8988T (cell line): ENCODE measurements around the gene DCLK2.

Source experiments
- DNase-seq: peaks from one replicate; pipeline ENCODE4 v3.0.0; 2011

DCLK2 gene

GRCh38 chr4:150078041-150078578, at the start of gene DCLK2:
DCLK2 (plus strand) TSS chr4:150078445; CDS start chr4:150079028, 583 bp downstream.
- DNase-seq: no peak

DNA sequence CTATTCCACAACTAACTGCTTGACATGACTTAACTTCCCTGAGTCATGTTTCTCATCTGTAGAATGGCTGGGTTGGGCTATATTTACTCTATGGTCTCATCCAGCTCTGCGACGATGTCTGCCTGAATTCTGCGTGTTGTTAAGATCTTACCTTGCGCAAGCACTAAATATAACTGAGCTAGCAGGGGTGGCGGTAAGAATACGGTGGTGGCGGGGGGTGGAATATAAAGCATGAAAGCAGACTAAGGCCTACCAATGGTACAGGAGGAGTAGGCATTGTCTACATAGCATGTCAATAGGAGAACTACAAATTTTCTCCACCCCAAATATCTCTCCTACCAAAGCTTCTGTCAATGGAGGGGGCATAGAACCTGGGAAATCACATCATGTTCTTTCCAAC, 45.7 kb upstream of the DCLK2 start:
- DNase-seq: no peak

- no peak for DNase-seq
These were observed 45.2 kb upstream of the DCLK2 start for GRCh38 chr4:150033081-150033480.

- DNase-seq: no peak
These were observed 44.3 kb upstream of the DCLK2 start for GRCh38 chr4:150033901-150034300.

DNA sequence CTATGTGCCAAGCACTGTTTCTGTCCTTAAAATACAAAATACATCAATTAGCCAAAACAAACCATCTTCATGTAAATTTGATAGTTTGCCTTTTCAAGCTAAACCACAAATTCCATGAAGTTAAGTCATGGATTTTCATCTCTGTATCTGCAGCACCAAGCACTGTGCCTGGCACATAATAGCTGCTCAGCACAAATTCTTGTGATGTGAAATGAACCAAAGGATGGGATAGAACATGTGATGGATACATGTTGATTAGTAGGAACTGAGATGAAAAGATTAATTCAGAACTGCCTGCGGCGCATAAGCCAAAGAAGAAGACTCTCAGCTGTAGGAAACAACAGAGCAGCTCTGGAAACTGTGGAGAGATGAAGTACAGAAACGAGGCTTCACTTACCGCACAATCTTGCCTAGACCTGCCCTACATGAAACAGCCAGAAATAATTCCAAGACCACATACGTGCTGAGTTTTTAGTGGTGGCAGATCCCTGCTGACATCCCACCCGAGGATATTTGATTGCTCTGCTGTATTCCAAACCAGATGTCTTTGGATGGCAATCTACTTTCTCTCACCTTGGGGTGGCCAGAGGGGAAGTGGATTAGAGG, 40.9 kb upstream of the DCLK2 start:
- DNase-seq: no peak

GRCh38 chr4:150038335-150039076, 39.7 kb upstream of the DCLK2 start:
- no peak for DNase-seq

DNA sequence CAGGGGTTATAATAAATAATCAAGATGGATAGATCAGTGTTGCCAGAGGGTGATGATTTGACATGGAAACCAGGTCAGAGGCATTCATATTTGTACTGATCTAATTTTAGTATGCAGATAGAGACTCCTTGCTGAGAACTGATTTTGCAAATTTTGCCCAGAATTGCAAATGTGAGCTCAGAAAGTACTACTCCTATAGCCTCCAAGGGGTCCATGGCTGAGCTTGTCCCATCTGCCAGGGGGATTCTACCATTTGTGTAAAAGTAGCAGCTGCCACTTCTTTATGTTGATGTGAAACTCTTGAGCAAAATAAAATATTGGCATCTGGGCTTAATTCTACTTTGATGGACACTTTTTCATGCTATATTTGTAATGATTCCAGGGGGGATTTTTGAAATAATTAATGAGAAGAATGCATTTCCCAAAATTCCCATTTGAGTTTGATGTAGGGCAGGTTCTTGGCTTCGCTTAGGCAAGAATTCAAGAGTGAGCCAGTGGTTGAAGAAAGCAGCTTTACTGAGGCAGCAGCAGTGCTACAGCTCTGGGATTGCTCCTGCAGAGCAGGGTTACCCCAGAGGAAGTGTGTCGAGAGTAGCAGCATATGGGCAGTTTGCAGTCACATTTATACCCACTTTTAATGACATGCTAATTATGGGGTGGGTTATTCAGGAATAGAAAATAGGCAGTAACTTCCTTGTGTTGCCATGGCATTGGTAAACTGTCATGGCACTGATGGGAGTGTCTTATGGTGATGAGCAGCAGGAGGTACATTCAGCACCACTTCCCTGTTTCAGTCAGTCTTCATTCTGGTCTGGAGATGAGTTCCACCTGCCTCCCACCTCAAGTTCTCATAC, 38.7 kb upstream of the DCLK2 start:
- DNase-seq: no peak

- no peak for DNase-seq
These were observed 33.7 kb upstream of the DCLK2 start for GRCh38 chr4:150044517-150044916.

DNA sequence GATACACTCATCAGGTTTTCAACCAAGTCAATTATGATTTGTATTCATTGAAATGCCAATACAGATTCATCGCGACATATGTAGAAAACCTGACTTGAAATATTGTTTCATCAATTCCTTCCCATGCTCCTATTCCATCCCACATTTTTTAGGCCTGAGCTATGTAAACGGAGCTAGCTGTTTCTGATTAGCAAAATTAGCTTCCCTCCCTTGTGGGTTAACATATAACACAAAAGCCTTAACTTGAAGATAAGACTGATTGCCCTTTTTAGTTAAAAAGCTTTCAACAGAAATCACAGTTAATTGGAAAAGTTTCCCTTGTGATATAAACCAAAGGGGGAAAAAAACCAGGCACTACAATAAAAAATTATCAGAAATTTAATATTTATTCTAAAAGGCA, 32.8 kb upstream of the DCLK2 start:
- no peak for DNase-seq

DNA sequence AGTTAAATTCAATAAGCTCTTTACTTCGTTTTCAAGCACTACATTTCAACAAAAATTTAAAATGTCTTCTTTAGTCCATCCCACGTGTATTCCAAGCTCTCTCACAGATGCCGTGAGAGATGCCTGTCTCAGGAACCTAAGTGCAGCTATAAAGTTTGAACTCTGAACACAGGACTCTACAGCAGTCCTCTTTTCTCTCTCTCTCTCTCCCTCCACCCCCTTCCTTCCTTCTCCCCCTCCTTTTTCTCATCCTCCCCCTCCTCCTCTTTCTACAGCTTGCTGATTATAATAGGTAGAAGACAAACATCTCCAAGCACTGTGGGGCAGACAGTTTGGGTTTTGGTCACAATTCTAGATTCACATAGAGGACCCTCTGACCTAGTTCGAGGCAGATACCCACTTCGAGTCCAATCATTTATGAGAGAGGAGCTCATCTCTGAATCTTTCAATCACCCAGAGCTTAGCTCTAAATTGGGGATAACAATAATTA, 31.5 kb upstream of the DCLK2 start:
- DNase-seq: no peak

DNA sequence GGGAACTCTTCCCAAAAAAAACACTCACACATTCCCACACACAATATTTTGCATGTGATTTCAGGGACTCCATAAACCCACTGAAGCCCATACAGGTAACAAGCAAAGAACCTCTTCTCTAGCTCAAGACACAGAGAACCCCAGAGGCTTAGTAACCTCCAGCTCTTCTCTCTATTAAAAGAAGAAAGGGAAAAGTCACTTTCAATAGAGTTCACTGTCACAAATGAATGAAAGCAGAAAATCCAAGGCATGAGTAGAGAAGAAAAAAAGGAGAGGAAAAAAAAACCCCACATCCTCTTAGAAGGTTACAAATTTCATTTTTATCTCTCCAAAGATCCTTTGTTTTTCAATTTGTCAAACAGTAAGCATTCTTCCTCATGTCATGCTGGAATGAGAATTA, 30.7 kb upstream of the DCLK2 start:
- DNase-seq: no peak

GRCh38 chr4:150049682-150050081, 28.6 kb upstream of the DCLK2 start:
- no peak for DNase-seq

- DNase-seq: no peak
These were observed 27.7 kb upstream of the DCLK2 start for GRCh38 chr4:150050566-150050965.

- no peak for DNase-seq
These were observed 27.1 kb upstream of the DCLK2 start for GRCh38 chr4:150051111-150051510.

- no peak for DNase-seq
These were observed 22.8 kb upstream of the DCLK2 start for GRCh38 chr4:150055467-150055866.

DNA sequence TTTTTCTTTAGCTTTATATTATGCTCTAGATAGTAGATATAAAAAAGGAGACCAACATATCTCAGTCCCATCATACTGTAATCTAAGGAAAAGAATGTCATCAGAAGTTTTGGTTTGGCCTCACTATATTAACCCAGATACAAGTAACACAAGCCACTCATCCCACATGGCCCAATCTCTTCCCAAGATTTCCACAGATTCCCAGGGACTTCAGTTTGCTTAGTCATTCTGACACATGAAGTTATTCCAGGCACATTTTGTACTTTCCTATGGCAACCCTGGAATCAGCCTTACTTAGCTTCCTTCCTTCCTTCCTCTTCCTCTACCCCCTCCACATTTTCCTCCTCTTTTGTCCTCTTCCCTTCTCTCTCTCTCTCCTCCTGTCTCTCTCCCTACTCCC, 21.7 kb upstream of the DCLK2 start:
- no peak for DNase-seq

GRCh38 chr4:150061086-150061776, 17.0 kb upstream of the DCLK2 start:
- DNase-seq: no peak

- no peak for DNase-seq
These were observed 15.1 kb upstream of the DCLK2 start for GRCh38 chr4:150063128-150063527.

DNA sequence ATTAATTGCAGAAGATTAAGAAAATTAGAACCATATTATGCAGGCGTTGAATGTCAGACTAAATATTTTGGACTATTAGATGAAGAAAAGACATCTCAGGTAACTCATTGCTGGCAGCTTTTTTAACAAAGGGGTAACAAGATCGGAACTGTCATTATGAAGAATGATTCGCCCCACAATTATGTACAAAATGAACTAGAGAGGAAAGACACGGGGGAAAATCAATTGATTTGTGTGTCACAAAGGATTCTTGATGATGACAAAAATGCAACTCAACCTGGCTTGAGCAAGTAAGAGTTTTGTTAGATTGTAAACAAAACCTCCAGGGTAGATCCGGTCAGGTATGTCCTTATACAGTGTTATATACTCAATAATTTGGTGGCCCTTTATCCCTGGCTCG, 12.5 kb upstream of the DCLK2 start:
- DNase-seq: no peak

GRCh38 chr4:150067859-150068258, 10.4 kb upstream of the DCLK2 start:
- DNase-seq: no peak

GRCh38 chr4:150068300-150068960, 9.8 kb upstream of the DCLK2 start:
- no peak for DNase-seq

DNA sequence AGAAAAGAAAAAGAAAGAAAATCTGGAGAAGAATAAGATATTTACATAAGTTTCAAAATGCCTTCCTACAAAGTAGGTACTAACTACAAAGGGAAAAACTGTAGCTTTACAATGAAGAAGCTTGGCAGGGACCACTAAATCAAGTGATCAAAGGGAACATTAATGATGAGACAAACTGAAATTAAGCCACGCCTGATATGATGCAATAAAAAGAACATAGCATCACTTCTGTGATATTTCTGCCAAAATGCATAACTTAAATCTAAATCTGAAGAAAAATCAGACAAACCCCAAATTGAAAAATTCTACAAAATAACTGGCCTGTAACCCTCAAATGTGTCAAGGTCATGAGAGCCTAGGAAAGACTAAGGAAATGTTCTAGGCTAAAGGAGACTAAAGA, 8.9 kb upstream of the DCLK2 start:
- no peak for DNase-seq
